IPS-18c (cell line): ENCODE data around the gene PIP4K2C.
A peak's percentile ranks its signal among the peaks of the same experiment; 100 is the strongest.

Experiments
- H3K4me3 ChIP-seq: 2 replicates; pipeline ENCODE4 v1.7.0; 2013; ENCODE audit warnings: low read depth, mild to moderate bottlenecking, low read length, moderate library complexity; ENCODE audit not compliant: insufficient read depth
- H3K9me3 ChIP-seq: one replicate; pipeline ENCODE4 v1.6.1; 2013; ENCODE audit warnings: mild to moderate bottlenecking, low read length, moderate library complexity; ENCODE audit not compliant: control insufficient read depth, insufficient read depth

The PIP4K2C gene

GRCh38 chr12:57623385-57623784 lies 32.4 kb downstream of the PIP4K2C start:
- no peak overlapping the region for H3K4me3 ChIP-seq
- peaks cover 2% of the 10 kb centered on the region for H3K9me3 ChIP-seq

GRCh38 chr12:57623811-57624390 lies 32.9 kb downstream of the PIP4K2C start:
- no peak overlapping the region for H3K4me3 ChIP-seq
- H3K9me3 ChIP-seq: peaks cover 2% of the 10 kb centered on the region

- no peak overlapping the region for H3K4me3 ChIP-seq
Measured at GRCh38 chr12:57624441-57625220, 33.6 kb downstream of the PIP4K2C start.

GRCh38 chr12:57625261-57626032 lies 34.5 kb downstream of the PIP4K2C start:
- Histone ChIP-seq H3K4me3 (no peak overlapping the region), H3K9me3 (peaks cover 2% of the 10 kb centered on the region)

More at GRCh38 chr12:57624441-57625220, 33.6 kb downstream of the PIP4K2C start:
- H3K9me3 ChIP-seq: peaks cover 2% of the 10 kb centered on the region

GRCh38 chr12:57626111-57626920 lies 35.3 kb downstream of the PIP4K2C start:
- Histone ChIP-seq H3K9me3 (peaks cover 2% of the 10 kb centered on the region), H3K4me3 (no peak overlapping the region)

- Histone ChIP-seq H3K4me3 (peak overlapping the region; percentile 38; the same call in 1 of the 2 replicates), H3K9me3 (peaks cover 2% of the 10 kb centered on the region)
Measured at GRCh38 chr12:57626921-57627445, 36.0 kb downstream of the PIP4K2C start.

GRCh38 chr12:57627501-57628279 lies 36.7 kb downstream of the PIP4K2C start:
- H3K4me3 ChIP-seq: peak overlapping the region; percentile 38
- H3K9me3 ChIP-seq: peaks cover 2% of the 10 kb centered on the region

GRCh38 chr12:57628280-57629191 lies 37.5 kb downstream of the PIP4K2C start:
- Histone ChIP-seq H3K9me3 (peaks cover 2% of the 10 kb centered on the region), H3K4me3 (peak overlapping the region; percentile 38; the same call in 1 of the 2 replicates)

- H3K4me3 ChIP-seq: no peak overlapping the region
- peaks cover 2% of the 10 kb centered on the region for H3K9me3 ChIP-seq
Measured at GRCh38 chr12:57629897-57630471, 39.0 kb downstream of the PIP4K2C start.

- Histone ChIP-seq H3K9me3 (peaks cover 2% of the 10 kb centered on the region), H3K4me3 (0 out of 2 replicates have a peak overlapping the region, but pooled peaks have one; percentile 55)
Measured at GRCh38 chr12:57630891-57631433, 40.0 kb downstream of the PIP4K2C start.

- H3K9me3 ChIP-seq: peaks cover 2% of the 10 kb centered on the region
- H3K4me3 ChIP-seq: peak overlapping the region; percentile 55
Measured at GRCh38 chr12:57631566-57632072, 40.6 kb downstream of the PIP4K2C start.

- peak overlapping the region; percentile 55 for H3K4me3 ChIP-seq
- peaks cover 2% of the 10 kb centered on the region for H3K9me3 ChIP-seq
Measured at GRCh38 chr12:57632073-57632957, 41.3 kb downstream of the PIP4K2C start.

GRCh38 chr12:57632958-57633840 lies 42.2 kb downstream of the PIP4K2C start, which contains the start of gene B4GALNT1:
Gene B4GALNT1, minus strand, starts transcription at chr12:57633201. Its CDS starts 1,069 bp downstream, at chr12:57632132.
- H3K4me3 ChIP-seq: peak within 1 kb of the TSS; percentile 55
- no peaks in the 10 kb centered on the region for H3K9me3 ChIP-seq
